ENCODE measurements around the gene SLFN5. TPM values are rescaled to one million over a fixed set of nuclear protein-coding genes. Genes with fewer than 3 reads are reported as not detected.

Gene SLFN5
- total RNA-seq, 1 experiment from 2014 or later, result 17.3 TPM

DNA sequence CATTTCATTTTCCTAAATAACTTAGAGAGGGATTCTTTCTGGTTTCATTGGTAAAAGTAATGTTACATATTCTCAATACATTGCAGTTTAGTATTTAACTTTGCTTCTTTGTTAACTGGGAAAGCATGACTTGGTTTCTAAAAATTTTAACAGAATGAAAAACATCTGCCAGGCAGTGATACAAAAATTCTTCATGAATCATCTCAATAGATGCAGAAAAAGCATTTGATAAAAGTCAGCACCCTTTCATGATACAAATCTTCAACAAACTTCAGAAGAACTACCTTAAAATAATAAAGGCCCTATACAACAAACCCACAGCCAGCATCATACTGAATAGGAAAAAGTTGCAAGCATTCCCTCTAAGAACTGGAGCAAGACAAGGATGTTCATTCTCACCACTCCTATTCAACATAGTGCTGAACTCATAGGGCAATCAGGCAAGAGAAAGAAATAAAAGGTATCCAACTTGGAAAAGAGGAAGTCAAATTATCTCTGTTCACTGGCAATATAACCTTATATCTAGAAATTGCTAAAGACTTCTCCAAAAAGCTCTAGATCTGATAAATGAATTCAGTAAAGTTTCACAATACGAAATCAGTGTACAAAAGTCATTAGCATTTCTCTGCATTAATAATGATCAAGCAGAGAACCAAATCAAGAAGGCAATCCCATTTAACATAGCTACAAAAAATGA lies 50.4 kb downstream of the SLFN5 start:
- Histone ChIP-seq H3K36me3 (ENCODE audit: low read depth) (no peaks in the 10 kb centered on the region), H2AFZ (no peak overlapping the region), H3K4me2 (no peak overlapping the region), H3K79me2 (ENCODE audit: low read depth) (no peaks in the 10 kb centered on the region), H4K20me1 (ENCODE audit: insufficient read depth) (no peaks in the 10 kb centered on the region), H3K4me3 (no peak overlapping the region), H3K27me3 (ENCODE audit: insufficient read depth, low read depth) (0 out of 2 replicates have a peak, but pooled peaks cover 6% of the 10 kb centered on the region), H3K9me2 (ENCODE audit: insufficient read depth) (no peaks in the 10 kb centered on the region), H3K27ac (no peak overlapping the region), H3F3A (ENCODE audit: insufficient read depth, low read depth) (no peaks in the 10 kb centered on the region), H3K4me1 (replicated peaks; ENCODE audit: insufficient read depth) (no peaks in the 10 kb centered on the region), H3K9me3 (ENCODE audit: insufficient read depth, low read depth) (peaks cover 4% of the 10 kb centered on the region; the same call in 1 of the 2 replicates)
- TF ChIP-seq EZH2 (IDR thresholded peaks at IDR 0.05; ENCODE audit: low read depth), result no peak
- no peak for TF ChIP-seq CTCF (conservative IDR thresholded peaks at IDR 0.05)
- DNase-seq, result no peak
- CTCF ChIA-PET, result no interaction called here
- POLR2A ChIA-PET (ENCODE audit: unreplicated experiment), result no interaction called here
- intact Hi-C loops (cut with micrococcal nuclease; ENCODE audit: unreplicated experiment), result loop anchor here (10.0 kb wide), 1 partner anchor 82 kb away; the partner anchor contains the start of gene SLFN11
- no TSS peak for BruUV-seq (replicated peaks)

DNA sequence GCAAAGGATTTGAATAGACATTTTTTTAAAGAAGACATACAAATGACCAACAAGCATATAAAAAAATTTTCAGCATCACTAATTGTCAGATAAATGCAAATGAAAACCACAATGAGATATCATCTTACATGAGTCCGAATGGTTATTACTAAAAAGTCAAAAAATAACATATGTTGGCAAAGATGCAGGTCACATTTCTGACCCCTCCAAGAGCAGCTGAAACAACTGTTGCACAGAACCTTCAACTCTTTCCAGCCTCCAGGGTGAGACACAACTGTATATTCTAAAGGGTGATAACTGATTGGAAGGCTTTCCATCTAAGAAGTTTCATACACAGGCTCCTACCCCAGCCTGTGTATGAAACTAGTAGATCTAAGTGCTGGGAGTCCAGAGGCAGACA lies 51.9 kb downstream of the SLFN5 start:
- CTCF ChIA-PET, result no interaction called here
- Histone ChIP-seq H3K4me2 (no peak overlapping the region), H3F3A (ENCODE audit: insufficient read depth, low read depth) (no peaks in the 10 kb centered on the region), H3K9me2 (ENCODE audit: insufficient read depth) (no peaks in the 10 kb centered on the region), H3K36me3 (ENCODE audit: low read depth) (no peaks in the 10 kb centered on the region), H3K79me2 (ENCODE audit: low read depth) (no peaks in the 10 kb centered on the region), H4K20me1 (ENCODE audit: insufficient read depth) (no peaks in the 10 kb centered on the region), H3K4me3 (no peak overlapping the region), H3K4me1 (replicated peaks; ENCODE audit: insufficient read depth) (peaks cover 13% of the 10 kb centered on the region), H3K27ac (no peak overlapping the region), H3K9me3 (ENCODE audit: insufficient read depth, low read depth) (peaks cover 4% of the 10 kb centered on the region; the same call in 1 of the 2 replicates), H3K27me3 (ENCODE audit: insufficient read depth, low read depth) (0 out of 2 replicates have a peak, but pooled peaks cover 6% of the 10 kb centered on the region), H2AFZ (no peak overlapping the region)
- intact Hi-C loops (cut with micrococcal nuclease; ENCODE audit: unreplicated experiment), result loop anchor here (10.0 kb wide), 1 partner anchor 80 kb away; the partner anchor contains the start of gene SLFN11
- TF ChIP-seq EZH2 (IDR thresholded peaks at IDR 0.05; ENCODE audit: low read depth), result no peak
- no peak for TF ChIP-seq CTCF (conservative IDR thresholded peaks at IDR 0.05)
- BruUV-seq (replicated peaks), result no TSS peak
- DNase-seq, result no peak
- POLR2A ChIA-PET (ENCODE audit: unreplicated experiment), result no interaction called here

- Histone ChIP-seq H3K4me3 (no peak overlapping the region), H2AFZ (no peak overlapping the region), H3K4me2 (no peak overlapping the region), H4K20me1 (ENCODE audit: insufficient read depth) (no peaks in the 10 kb centered on the region), H3K4me1 (replicated peaks; ENCODE audit: insufficient read depth) (peaks cover 15% of the 10 kb centered on the region), H3K27ac (no peak overlapping the region), H3K79me2 (ENCODE audit: low read depth) (no peaks in the 10 kb centered on the region), H3K27me3 (ENCODE audit: insufficient read depth, low read depth) (0 out of 2 replicates have a peak, but pooled peaks cover 6% of the 10 kb centered on the region), H3K9me2 (ENCODE audit: insufficient read depth) (no peaks in the 10 kb centered on the region), H3K36me3 (ENCODE audit: low read depth) (no peaks in the 10 kb centered on the region), H3K9me3 (ENCODE audit: insufficient read depth, low read depth) (peaks cover 5% of the 10 kb centered on the region; the same call in 1 of the 2 replicates), H3F3A (ENCODE audit: insufficient read depth, low read depth) (no peaks in the 10 kb centered on the region)
- ChIA-PET POLR2A (ENCODE audit: unreplicated experiment) (no interaction called here), CTCF (no interaction called here)
- TF ChIP-seq EZH2 (IDR thresholded peaks at IDR 0.05; ENCODE audit: low read depth), result no peak
- TF ChIP-seq CTCF (conservative IDR thresholded peaks at IDR 0.05), result no peak
- DNase-seq, result no peak
- BruUV-seq (replicated peaks), result no TSS peak
- intact Hi-C loops (cut with micrococcal nuclease; ENCODE audit: unreplicated experiment), result loop anchor here (10.0 kb wide), 1 partner anchor 79 kb away; the partner anchor contains the start of gene SLFN11
Observed at GRCh38 chr17:35295686-35296085, 52.8 kb downstream of the SLFN5 start.
